ENCODE measurements around the gene PGLYRP4. TPM values are rescaled to one million over a fixed set of nuclear protein-coding genes. Genes with fewer than 3 reads are reported as not detected.

Gene PGLYRP4
- total and polyA plus RNA-seq, 3 experiments from 2014 or later, result not detected

DNA sequence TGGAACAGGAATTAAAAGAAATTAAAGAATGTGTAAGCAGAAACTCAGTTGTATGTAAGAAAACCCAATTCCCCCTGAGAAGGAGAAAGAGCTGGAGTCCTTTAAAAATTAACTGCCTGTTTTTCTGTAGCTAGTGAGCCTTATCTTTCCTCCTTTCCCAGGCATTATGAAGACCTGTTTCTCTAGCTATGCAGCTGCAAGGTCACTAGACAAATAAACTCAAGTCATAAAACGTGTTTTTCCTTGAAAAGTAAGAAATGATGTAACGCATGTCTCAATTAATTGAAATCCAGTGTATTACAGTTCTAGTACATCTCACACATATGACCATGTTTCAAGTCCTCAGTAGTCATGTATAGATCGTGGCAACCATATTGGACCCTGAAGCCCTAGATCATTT is 21.5 kb upstream of the PGLYRP4 start:
- H3K27ac Mint-ChIP-seq, result no peak overlapping the region
- H3K36me3 Mint-ChIP-seq, result no peaks in the 10 kb centered on the region
- Histone ChIP-seq H3K27ac (ENCODE audit: low read depth, low read length) (no peak overlapping the region), H3K27me3 (ENCODE audit: insufficient read depth, low read length, poor library complexity, severe bottlenecking) (no peaks in the 10 kb centered on the region), H3K36me3 (ENCODE audit: insufficient read depth, low read length) (no peaks in the 10 kb centered on the region), H3K4me3 (ENCODE audit: low read length) (no peak overlapping the region), H3K9me3 (ENCODE audit: low read length) (no peaks in the 10 kb centered on the region), H3K4me1 (ENCODE audit: insufficient read depth, low read length) (no peaks in the 10 kb centered on the region)
- ChIA-PET POLR2A (no interaction called here), CTCF (no interaction called here)
- H3K4me1 Mint-ChIP-seq, result no peaks in the 10 kb centered on the region
- no peak for DNase-seq
- H3K4me3 Mint-ChIP-seq, result no peak overlapping the region
- peaks cover 14 to 47% of the 10 kb centered on the region in 2 donors for H3K27me3 Mint-ChIP-seq
- no peaks in the 10 kb centered on the region for H3K9me3 Mint-ChIP-seq

DNA sequence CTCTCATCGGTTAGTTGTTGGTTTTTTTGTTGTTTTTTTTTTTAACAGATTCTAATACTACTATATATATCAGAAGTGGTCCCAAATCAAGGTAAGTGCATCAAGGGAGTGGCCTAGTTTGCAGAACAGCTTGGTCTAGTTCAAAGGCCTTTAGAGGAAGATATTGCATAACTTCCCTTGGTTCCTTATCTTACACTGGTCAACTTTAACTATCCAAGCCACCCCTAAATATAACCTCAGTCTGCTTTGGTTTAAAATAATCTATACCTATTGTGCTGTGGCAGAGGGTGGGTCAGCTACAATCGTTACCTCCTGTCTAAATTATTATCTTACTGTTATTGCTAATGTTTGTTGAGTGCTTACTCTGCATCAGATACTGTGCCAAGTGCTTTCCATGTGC is 19.9 kb upstream of the PGLYRP4 start:
- Histone ChIP-seq H3K4me1 (ENCODE audit: insufficient read depth, low read length) (no peaks in the 10 kb centered on the region), H3K4me3 (ENCODE audit: low read length) (no peak overlapping the region), H3K27ac (ENCODE audit: low read depth, low read length) (no peak overlapping the region), H3K36me3 (ENCODE audit: insufficient read depth, low read length) (no peaks in the 10 kb centered on the region), H3K27me3 (ENCODE audit: insufficient read depth, low read length, poor library complexity, severe bottlenecking) (no peaks in the 10 kb centered on the region), H3K9me3 (ENCODE audit: low read length) (no peaks in the 10 kb centered on the region)
- ChIA-PET POLR2A (no interaction called here), CTCF (no interaction called here)
- H3K9me3 Mint-ChIP-seq, result no peaks in the 10 kb centered on the region
- no peak overlapping the region for H3K4me3 Mint-ChIP-seq
- no peaks in the 10 kb centered on the region for H3K36me3 Mint-ChIP-seq
- H3K27ac Mint-ChIP-seq, result no peak overlapping the region
- peaks cover 18 to 49% of the 10 kb centered on the region in 2 donors for H3K27me3 Mint-ChIP-seq
- no peaks in the 10 kb centered on the region for H3K4me1 Mint-ChIP-seq
- no peak for DNase-seq

DNA sequence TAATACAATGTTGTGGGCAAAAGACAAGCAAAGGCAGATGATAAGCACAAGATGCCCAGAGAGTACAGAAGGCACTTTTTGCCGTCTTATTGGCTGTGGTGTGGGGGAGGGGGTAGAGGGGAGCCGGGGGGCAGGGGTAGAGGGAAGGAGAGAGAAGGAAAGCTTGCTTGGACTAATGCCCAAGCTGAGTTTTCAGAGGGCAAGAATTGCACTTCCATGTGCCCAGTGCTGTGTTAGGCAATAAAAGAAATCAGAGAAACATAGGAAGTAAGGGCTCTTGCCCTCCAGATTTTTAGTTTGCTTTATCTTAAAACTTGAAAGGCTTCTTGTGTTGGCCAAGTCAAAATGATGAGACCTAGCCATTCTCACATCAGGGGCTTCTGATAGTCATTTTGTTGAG is 18.4 kb upstream of the PGLYRP4 start:
- H3K27me3 Mint-ChIP-seq, result peaks cover 22 to 48% of the 10 kb centered on the region in 2 donors
- Histone ChIP-seq H3K4me1 (ENCODE audit: insufficient read depth, low read length) (no peaks in the 10 kb centered on the region), H3K9me3 (ENCODE audit: low read length) (no peaks in the 10 kb centered on the region), H3K27me3 (ENCODE audit: insufficient read depth, low read length, poor library complexity, severe bottlenecking) (no peaks in the 10 kb centered on the region), H3K27ac (ENCODE audit: low read depth, low read length) (no peak overlapping the region), H3K36me3 (ENCODE audit: insufficient read depth, low read length) (no peaks in the 10 kb centered on the region), H3K4me3 (ENCODE audit: low read length) (no peak overlapping the region)
- H3K4me1 Mint-ChIP-seq, result no peaks in the 10 kb centered on the region
- H3K4me3 Mint-ChIP-seq, result no peak overlapping the region
- POLR2A ChIA-PET, result no interaction called here
- H3K36me3 Mint-ChIP-seq, result no peaks in the 10 kb centered on the region
- no peak for DNase-seq
- H3K27ac Mint-ChIP-seq, result no peak overlapping the region
- H3K9me3 Mint-ChIP-seq, result no peaks in the 10 kb centered on the region
- CTCF ChIA-PET, result no interaction called here

DNA sequence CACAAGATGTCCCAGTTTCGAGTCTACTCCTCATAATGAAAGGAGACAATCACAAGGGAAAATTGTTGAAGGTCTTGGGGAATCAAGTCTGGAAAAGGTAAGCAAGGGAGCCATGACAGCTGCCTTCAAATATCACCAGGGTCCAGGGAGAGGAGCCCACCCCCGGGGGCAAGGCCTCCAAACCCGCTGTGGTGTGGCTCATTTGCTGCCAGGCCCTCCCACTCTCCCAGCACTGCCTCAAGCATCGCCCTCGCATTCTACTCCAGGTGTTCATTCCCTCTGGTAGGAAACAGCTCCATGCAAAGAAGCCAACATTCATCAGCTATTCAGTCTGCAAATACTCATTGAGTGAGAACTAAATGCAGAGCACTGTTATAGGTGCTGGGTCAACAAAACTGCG is 17.6 kb upstream of the PGLYRP4 start:
- H3K27ac Mint-ChIP-seq, result no peak overlapping the region
- no peaks in the 10 kb centered on the region for H3K27me3 ChIP-seq (ENCODE audit: insufficient read depth, low read length, poor library complexity, severe bottlenecking)
- no peaks in the 10 kb centered on the region for H3K4me1 Mint-ChIP-seq
- no peaks in the 10 kb centered on the region for H3K4me1 ChIP-seq (ENCODE audit: insufficient read depth, low read length)
- no peak overlapping the region for H3K4me3 Mint-ChIP-seq
- DNase-seq, result no peak
- H3K9me3 Mint-ChIP-seq, result no peaks in the 10 kb centered on the region
- CTCF ChIA-PET, result no interaction called here
- H3K36me3 Mint-ChIP-seq, result no peaks in the 10 kb centered on the region
- H3K9me3 ChIP-seq (ENCODE audit: low read length), result no peaks in the 10 kb centered on the region
- peaks cover 25 to 43% of the 10 kb centered on the region in 2 donors for H3K27me3 Mint-ChIP-seq
- POLR2A ChIA-PET, result no interaction called here
- no peak overlapping the region for H3K4me3 ChIP-seq (ENCODE audit: low read length)
- no peak overlapping the region for H3K27ac ChIP-seq (ENCODE audit: low read depth, low read length)
- H3K36me3 ChIP-seq (ENCODE audit: insufficient read depth, low read length), result no peaks in the 10 kb centered on the region

DNA sequence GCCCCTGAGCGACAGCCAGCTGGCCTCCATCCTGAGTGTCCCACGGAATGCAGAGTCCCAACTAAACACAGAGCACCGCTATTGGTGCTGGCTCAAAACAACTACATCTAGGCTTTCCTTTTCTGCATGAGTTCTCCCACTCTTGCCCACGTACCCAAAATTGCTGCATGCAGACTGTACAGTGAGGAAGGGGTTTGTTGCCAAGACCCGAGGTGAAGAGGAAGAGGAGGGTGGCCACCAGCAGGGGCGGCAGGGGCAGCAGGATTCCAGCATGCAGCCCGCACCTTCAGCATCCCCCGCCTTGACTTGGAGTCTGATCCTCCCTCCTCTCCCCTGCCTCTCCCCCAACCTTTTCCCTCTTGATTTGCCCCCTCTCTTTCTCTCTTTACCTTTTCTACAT is 17.1 kb upstream of the PGLYRP4 start:
- Mint-ChIP-seq H3K27me3 (peaks cover 24 to 41% of the 10 kb centered on the region in 2 donors), H3K9me3 (no peaks in the 10 kb centered on the region), H3K4me3 (no peak overlapping the region), H3K4me1 (no peaks in the 10 kb centered on the region), H3K36me3 (no peaks in the 10 kb centered on the region), H3K27ac (no peak overlapping the region)
- ChIA-PET CTCF (interaction anchor here (1.0 kb wide), 1 partner anchor 12 kb away, joined by 3 read pairs; no protein-coding TSS in a partner anchor), POLR2A (no interaction called here)
- no peak for DNase-seq
- no peak overlapping the region for H3K27ac ChIP-seq (ENCODE audit: low read depth, low read length)
- H3K4me3 ChIP-seq (ENCODE audit: low read length), result no peak overlapping the region
- H3K4me1 ChIP-seq (ENCODE audit: insufficient read depth, low read length), result no peaks in the 10 kb centered on the region
- H3K36me3 ChIP-seq (ENCODE audit: insufficient read depth, low read length), result no peaks in the 10 kb centered on the region
- no peaks in the 10 kb centered on the region for H3K9me3 ChIP-seq (ENCODE audit: low read length)
- no peaks in the 10 kb centered on the region for H3K27me3 ChIP-seq (ENCODE audit: insufficient read depth, low read length, poor library complexity, severe bottlenecking)

DNA sequence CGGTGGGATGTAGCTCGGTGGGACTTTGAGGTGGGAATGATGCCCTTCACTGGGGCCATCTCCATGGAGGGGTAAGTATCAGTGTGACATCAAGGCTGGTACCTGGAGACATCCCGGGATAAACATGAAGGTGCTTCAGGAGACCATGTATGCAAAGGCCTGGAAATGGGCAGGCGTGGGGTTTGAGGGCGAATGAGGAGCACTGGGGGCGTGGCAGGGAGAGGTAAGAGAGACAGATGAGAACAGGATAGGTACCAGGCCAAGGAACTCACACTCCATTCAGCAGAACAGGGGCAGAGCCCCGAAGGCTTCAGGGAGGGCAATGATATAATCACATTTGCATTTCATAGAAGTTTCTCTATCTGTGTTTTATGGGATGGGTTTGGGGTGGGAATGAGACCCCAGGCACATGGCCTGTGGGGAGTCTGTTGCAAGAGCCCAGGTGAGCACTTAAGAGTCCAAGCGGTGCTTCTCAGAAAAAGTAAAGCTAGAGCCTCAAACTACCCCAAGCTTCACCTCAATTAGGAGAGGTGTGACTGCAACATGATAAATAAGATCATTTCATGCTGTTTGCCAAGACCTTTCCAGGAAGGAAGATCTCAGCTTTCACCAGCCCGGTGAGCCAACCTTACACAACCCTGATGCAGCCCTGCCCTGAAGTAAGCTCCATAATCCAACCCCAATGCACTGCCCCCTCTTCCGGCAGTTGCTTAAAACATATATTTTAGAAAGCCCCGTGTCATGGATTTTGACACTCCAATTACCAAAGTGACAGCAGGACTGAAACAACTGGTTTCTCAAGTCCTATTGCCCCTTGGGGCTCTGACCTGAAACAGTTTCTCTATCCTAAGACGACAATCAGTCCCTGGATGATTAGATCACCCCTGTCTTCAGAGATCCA is 16.4 kb upstream of the PGLYRP4 start:
- no peaks in the 10 kb centered on the region for H3K9me3 ChIP-seq (ENCODE audit: low read length)
- Mint-ChIP-seq H3K27ac (no peak overlapping the region), H3K4me1 (no peaks in the 10 kb centered on the region), H3K4me3 (no peak overlapping the region), H3K27me3 (peaks cover 20 to 37% of the 10 kb centered on the region in 2 donors), H3K36me3 (no peaks in the 10 kb centered on the region), H3K9me3 (no peaks in the 10 kb centered on the region)
- H3K4me1 ChIP-seq (ENCODE audit: insufficient read depth, low read length), result no peaks in the 10 kb centered on the region
- CTCF ChIA-PET, result interaction anchor here (1.0 kb wide), 1 partner anchor 12 kb away, joined by 3 read pairs; no protein-coding TSS in a partner anchor
- no peak overlapping the region for H3K4me3 ChIP-seq (ENCODE audit: low read length)
- H3K27ac ChIP-seq (ENCODE audit: low read depth, low read length), result no peak overlapping the region
- POLR2A ChIA-PET, result no interaction called here
- no peaks in the 10 kb centered on the region for H3K36me3 ChIP-seq (ENCODE audit: insufficient read depth, low read length)
- H3K27me3 ChIP-seq (ENCODE audit: insufficient read depth, low read length, poor library complexity, severe bottlenecking), result no peaks in the 10 kb centered on the region
- no peak for DNase-seq

DNA sequence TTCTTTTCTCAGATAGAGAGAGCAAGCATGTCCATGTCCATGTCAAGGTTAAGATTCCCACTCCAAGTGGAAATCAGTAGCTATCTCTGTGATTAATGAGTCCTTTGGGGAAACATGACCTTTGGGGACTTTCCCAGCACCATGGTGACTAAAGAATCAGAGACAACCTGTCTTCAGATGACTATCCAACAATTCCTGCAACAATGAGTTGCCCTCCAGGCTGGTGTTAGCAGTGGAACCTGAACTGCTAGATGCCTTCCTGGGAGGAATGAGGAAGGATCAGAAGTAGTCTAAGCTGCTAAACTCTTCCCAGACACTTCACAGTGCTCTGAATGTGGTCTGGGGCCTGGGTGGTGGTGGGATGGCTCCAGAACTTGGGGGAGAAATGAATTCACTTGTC is 15.5 kb upstream of the PGLYRP4 start:
- H3K36me3 Mint-ChIP-seq, result no peaks in the 10 kb centered on the region
- ChIA-PET CTCF (no interaction called here), POLR2A (no interaction called here)
- H3K36me3 ChIP-seq (ENCODE audit: insufficient read depth, low read length), result no peaks in the 10 kb centered on the region
- no peaks in the 10 kb centered on the region for H3K9me3 ChIP-seq (ENCODE audit: low read length)
- no peaks in the 10 kb centered on the region for H3K4me1 Mint-ChIP-seq
- H3K27me3 ChIP-seq (ENCODE audit: insufficient read depth, low read length, poor library complexity, severe bottlenecking), result no peaks in the 10 kb centered on the region
- no peak overlapping the region for H3K4me3 Mint-ChIP-seq
- no peak overlapping the region for H3K27ac ChIP-seq (ENCODE audit: low read depth, low read length)
- DNase-seq, result no peak
- H3K4me1 ChIP-seq (ENCODE audit: insufficient read depth, low read length), result no peaks in the 10 kb centered on the region
- H3K9me3 Mint-ChIP-seq, result no peaks in the 10 kb centered on the region
- no peak overlapping the region for H3K27ac Mint-ChIP-seq
- peaks cover 17 to 37% of the 10 kb centered on the region in 2 donors for H3K27me3 Mint-ChIP-seq
- H3K4me3 ChIP-seq (ENCODE audit: low read length), result no peak overlapping the region

DNA sequence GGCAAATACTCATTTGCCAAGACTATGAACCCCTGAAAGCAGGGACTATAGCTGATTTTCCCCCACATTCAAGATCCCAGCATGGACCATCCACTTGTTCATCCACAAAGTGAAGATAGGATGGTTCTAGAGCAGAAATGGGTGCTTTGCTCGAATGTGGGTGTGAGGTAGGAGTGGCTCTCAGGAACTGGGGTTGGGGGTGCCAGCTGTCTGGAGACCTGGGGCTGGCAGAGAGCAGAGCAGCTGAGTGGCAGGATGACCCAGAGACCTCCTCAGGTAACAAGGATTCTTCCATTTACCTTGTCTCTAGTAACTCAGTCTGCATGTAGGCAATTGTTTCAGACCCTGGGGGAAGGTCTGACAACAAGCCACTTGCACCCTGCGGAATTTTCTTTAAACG is 15.0 kb upstream of the PGLYRP4 start:
- H3K9me3 ChIP-seq (ENCODE audit: low read length), result no peaks in the 10 kb centered on the region
- POLR2A ChIA-PET, result no interaction called here
- CTCF ChIA-PET, result no interaction called here
- Mint-ChIP-seq H3K27ac (peak overlapping the region in 1 of 8 donors; percentile 7), H3K4me3 (no peak overlapping the region), H3K36me3 (no peaks in the 10 kb centered on the region), H3K27me3 (peaks cover 17 to 37% of the 10 kb centered on the region in 2 donors), H3K9me3 (no peaks in the 10 kb centered on the region), H3K4me1 (no peaks in the 10 kb centered on the region)
- H3K4me3 ChIP-seq (ENCODE audit: low read length), result no peak overlapping the region
- no peaks in the 10 kb centered on the region for H3K36me3 ChIP-seq (ENCODE audit: insufficient read depth, low read length)
- H3K27me3 ChIP-seq (ENCODE audit: insufficient read depth, low read length, poor library complexity, severe bottlenecking), result no peaks in the 10 kb centered on the region
- no peak overlapping the region for H3K27ac ChIP-seq (ENCODE audit: low read depth, low read length)
- H3K4me1 ChIP-seq (ENCODE audit: insufficient read depth, low read length), result no peaks in the 10 kb centered on the region
- no peak for DNase-seq

Data from CD8-positive, alpha-beta memory T cell (primary cell).